ENCODE data around the gene LOC101059915.
"Not testable (repeated sequence)": the region's sequence is repeated elsewhere in the genome, so short reads cannot be mapped to it uniquely, and the experiment has no call there.

Gene LOC101059915

GRCh38 chrX:71675636-71676035, 8.3 kb downstream of the LOC101059915 start:
- not testable (repeated sequence) for DNase-seq (ENCODE audit: low read depth)

- not testable (repeated sequence) for DNase-seq (ENCODE audit: low read depth)
Measured at GRCh38 chrX:71676068-71676795, 8.9 kb downstream of the LOC101059915 start.

GRCh38 chrX:71677195-71677594, 9.8 kb downstream of the LOC101059915 start:
- not testable (repeated sequence) for DNase-seq (ENCODE audit: low read depth)

- no peak for DNase-seq (ENCODE audit: low read depth)
Measured at GRCh38 chrX:71679575-71680207, 12.3 kb downstream of the LOC101059915 start.

GRCh38 chrX:71696641-71697465, 29.5 kb downstream of the LOC101059915 start:
- not testable (repeated sequence) for DNase-seq (ENCODE audit: low read depth)

- DNase-seq (ENCODE audit: low read depth) = not testable (repeated sequence)
Measured at GRCh38 chrX:71697466-71698298, 30.3 kb downstream of the LOC101059915 start.

GRCh38 chrX:71698299-71699022, 31.1 kb downstream of the LOC101059915 start:
- not testable (repeated sequence) for DNase-seq (ENCODE audit: low read depth)

- not testable (repeated sequence) for DNase-seq (ENCODE audit: low read depth)
Measured at GRCh38 chrX:71699023-71699344, 31.6 kb downstream of the LOC101059915 start.

- DNase-seq (ENCODE audit: low read depth) = not testable (repeated sequence)
Measured at GRCh38 chrX:71702853-71703252, 35.5 kb downstream of the LOC101059915 start.

- not testable (repeated sequence) for DNase-seq (ENCODE audit: low read depth)
Measured at GRCh38 chrX:71714064-71714463, 46.7 kb downstream of the LOC101059915 start.

GRCh38 chrX:71715551-71715950, 48.2 kb downstream of the LOC101059915 start:
- DNase-seq (ENCODE audit: low read depth) = not testable (repeated sequence)

- not testable (repeated sequence) for DNase-seq (ENCODE audit: low read depth)
Measured at GRCh38 chrX:71716323-71716722, 49.0 kb downstream of the LOC101059915 start.

GRCh38 chrX:71718185-71718584, 50.8 kb downstream of the LOC101059915 start, which contains the start of gene CXorf49:
CXorf49 (minus strand) TSS chrX:71718285; CDS start chrX:71718151, 134 bp downstream.
- DNase-seq (ENCODE audit: low read depth) = not testable (repeated sequence)

GRCh38 chrX:71719195-71719594, 51.8 kb downstream of the LOC101059915 start:
- DNase-seq (ENCODE audit: low read depth) = not testable (repeated sequence)

GRCh38 chrX:71720289-71720886, 53.0 kb downstream of the LOC101059915 start:
- not testable (repeated sequence) for DNase-seq (ENCODE audit: low read depth)
